Epithelial cell of proximal tubule (primary cell): ENCODE measurements around the gene SLN. TPM values are rescaled to one million over a fixed set of nuclear protein-coding genes. Genes with fewer than 3 reads are reported as not detected.

Source experiments
- DNase-seq: peaks from one replicate; pipeline ENCODE4 v3.0.0-alpha.2; 2011; ENCODE audit warnings: low read depth
- H3K4me3 ChIP-seq: 2 replicates; pipeline ENCODE4 v1.5.1; 2011; ENCODE audit warnings: low read depth, mild to moderate bottlenecking, low read length
- total RNA-seq: library from RNA; depleted of rRNA; stranded (reverse); fragments of >200 nt; gene quantifications from 2 replicates; pipeline ENCODE4 v1.2.3, GENCODE V29; 2015
- TF ChIP-seq, protein P1 (sequence below): conservative IDR thresholded peaks from 2 replicates; pipeline ENCODE4 v1.5.1; 2012; ENCODE audit warnings: low read depth, mild to moderate bottlenecking, low read length

The SLN gene
- total RNA-seq, 1 donor from 2014 or later = 3.2 TPM

GRCh38 chr11:107677924-107678631 lies 33.8 kb downstream of the SLN start:
- TF ChIP-seq, protein P1, sequence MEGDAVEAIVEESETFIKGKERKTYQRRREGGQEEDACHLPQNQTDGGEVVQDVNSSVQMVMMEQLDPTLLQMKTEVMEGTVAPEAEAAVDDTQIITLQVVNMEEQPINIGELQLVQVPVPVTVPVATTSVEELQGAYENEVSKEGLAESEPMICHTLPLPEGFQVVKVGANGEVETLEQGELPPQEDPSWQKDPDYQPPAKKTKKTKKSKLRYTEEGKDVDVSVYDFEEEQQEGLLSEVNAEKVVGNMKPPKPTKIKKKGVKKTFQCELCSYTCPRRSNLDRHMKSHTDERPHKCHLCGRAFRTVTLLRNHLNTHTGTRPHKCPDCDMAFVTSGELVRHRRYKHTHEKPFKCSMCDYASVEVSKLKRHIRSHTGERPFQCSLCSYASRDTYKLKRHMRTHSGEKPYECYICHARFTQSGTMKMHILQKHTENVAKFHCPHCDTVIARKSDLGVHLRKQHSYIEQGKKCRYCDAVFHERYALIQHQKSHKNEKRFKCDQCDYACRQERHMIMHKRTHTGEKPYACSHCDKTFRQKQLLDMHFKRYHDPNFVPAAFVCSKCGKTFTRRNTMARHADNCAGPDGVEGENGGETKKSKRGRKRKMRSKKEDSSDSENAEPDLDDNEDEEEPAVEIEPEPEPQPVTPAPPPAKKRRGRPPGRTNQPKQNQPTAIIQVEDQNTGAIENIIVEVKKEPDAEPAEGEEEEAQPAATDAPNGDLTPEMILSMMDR = no peak
- DNase-seq = no peak
- H3K4me3 ChIP-seq = no peak overlapping the region

GRCh38 chr11:107676336-107677057 lies 35.4 kb downstream of the SLN start:
- TF ChIP-seq, protein P1 = no peak
- H3K4me3 ChIP-seq = no peak overlapping the region
- no peak for DNase-seq

DNA sequence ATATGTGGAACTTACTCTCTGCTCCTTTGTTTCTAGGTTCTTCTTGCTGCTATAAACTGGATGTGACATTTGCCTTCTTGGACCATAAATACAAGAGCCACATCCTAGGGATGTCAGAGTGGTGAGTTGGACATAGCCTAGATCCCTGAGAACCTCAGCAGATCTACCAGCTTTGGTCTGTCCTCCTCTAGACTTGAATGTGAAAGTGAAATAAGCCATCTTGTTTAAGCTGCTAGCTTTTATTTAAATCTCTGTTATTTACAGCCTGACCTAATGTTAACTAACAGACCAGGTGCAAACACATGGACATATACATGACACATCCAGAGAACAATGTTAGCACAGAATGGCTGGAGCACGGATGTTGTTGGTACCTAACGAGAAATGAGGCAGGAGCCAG lies 36.0 kb downstream of the SLN start:
- DNase-seq = no peak
- TF ChIP-seq, protein P1 = no peak
- H3K4me3 ChIP-seq = no peak overlapping the region

DNA sequence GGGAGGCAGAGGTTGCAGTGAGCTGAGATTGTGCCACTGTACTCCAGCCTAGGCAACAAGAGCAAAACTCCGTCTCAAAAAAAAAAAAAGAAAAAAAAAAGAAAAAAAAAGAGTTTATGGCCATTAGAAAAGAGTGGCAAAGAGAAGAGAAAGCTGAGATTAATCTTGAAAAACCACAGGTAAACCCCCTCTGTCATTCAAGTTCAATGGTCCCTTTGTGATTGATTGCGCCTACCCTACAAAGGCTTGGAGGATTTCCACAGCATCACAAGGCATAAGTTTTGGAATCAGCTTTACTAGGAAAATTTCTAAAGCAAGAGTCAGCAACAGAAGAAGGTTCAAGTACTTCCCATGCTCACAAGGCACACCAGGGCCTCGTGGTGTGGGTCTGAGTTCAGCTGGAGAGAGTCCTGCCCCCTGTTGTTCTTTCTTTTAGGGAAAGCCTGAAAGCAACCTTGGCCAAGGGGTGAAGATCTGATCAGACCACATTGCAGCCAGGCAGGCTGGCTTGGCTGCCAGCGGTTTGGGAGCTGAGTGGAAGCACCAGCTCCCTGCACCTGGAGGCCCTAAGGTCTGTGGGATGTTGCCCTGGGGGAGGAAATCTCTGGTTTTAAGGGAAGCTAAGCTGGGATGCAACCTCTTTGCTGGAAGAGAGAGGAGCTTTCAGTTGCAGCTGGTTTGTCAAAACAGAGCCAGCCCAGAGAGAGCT lies 41.8 kb downstream of the SLN start:
- TF ChIP-seq, protein P1 = no peak
- H3K4me3 ChIP-seq = no peak overlapping the region
- no peak for DNase-seq

GRCh38 chr11:107669191-107669740 lies 42.6 kb downstream of the SLN start:
- no peak overlapping the region for H3K4me3 ChIP-seq
- DNase-seq = no peak
- TF ChIP-seq, protein P1 = no peak

DNA sequence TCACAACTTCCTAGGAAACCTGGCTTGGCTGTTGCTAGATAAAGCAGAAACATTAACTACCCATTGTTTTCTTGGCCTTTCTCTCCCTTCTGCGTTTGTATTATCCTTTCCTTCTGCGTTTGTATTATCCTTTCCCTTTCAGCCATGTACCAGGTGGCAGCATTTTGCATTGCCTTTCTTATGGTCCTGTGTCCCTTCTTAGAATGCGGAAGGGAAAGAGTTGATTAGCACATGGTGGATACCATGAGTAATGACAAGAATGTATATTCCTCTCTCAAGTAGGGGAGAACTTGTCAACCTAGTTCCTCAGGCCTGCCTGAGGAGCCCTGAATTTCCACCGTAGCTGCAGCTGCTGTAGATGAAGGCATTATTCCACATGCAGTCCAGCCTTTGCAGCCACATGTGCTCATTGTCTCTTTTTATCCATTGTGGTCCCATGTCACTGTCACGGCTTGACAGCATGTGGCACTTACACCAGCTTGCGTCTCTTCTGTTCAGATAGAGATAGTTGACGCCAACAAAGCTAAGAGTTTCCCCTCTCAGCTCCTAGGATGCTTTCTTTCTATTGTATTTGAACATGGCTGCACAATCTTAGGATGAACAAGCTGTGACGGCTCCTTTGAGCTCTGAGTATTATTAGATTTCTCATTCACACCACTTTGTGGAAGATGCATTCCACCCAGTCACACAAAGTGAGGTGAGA lies 44.8 kb downstream of the SLN start:
- DNase-seq = no peak
- H3K4me3 ChIP-seq = no peak overlapping the region
- TF ChIP-seq, protein P1 = no peak
